Measurements from ENCODE around the gene CCM2. TPM values are rescaled to one million over a fixed set of nuclear protein-coding genes. Genes with fewer than 3 reads are reported as not detected.

The CCM2 gene
- total RNA-seq, 2 donors from 2014 or later: 94.2 to 109 TPM

DNA sequence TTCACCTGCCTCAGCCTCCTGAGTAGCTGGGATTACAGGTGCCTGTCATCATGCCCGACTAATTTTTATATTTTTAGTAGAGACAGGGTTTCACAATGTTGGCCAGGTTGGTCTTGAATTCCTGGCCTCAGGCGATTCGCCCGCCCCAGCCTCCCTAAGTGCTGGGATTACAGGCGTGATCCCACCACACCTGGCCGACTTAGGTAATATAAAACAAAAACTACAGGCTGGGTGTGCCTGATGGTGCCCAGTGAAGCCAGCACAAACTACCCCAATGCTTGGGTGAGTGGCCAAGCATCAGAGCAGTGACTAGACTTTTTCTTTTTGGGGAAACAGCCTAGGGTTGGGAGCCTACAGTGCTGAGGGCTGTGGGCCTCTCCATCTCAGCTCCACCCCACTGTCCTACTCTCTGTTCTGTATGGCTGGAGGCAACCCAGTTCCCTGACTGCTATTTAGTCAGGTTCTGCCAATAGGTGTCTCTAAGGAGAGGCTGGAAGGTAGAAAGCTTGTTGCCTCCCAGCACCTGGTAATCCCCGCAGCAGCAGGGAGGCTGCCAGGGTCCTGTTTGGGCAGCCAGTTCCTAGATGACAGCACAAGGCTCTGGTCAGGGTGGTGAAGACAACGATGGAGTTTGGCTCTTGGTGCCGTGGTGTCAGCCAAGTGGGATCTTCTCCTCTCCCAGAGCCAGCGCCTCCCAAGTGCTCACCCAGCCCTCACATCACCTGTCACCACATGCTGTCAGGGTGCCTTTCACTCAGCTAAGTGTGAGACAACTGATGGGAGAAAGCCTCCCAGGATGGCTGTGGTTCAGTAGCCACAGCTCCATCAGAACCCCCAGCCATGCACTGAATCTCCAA lies 99.2 kb downstream of the CCM2 start:
- H3K36me3 Mint-ChIP-seq (ENCODE audit: insufficient read depth in 2 of 2): peaks cover 3 to 13% of the 10 kb centered on the region in 2 donors
- H3K27ac Mint-ChIP-seq: no peak overlapping the region
- DNase-seq: no peak
- no peak overlapping the region for H3K4me3 Mint-ChIP-seq
- peak; percentile 19 to 25 for ATAC-seq (replicated peaks in 1 of 2)
- no peaks in the 10 kb centered on the region for H3K9me3 Mint-ChIP-seq
- H3K4me1 Mint-ChIP-seq (ENCODE audit: low read depth): no peaks in the 10 kb centered on the region
- H3K27me3 Mint-ChIP-seq (ENCODE audit: low read depth): no peaks in the 10 kb centered on the region

DNA sequence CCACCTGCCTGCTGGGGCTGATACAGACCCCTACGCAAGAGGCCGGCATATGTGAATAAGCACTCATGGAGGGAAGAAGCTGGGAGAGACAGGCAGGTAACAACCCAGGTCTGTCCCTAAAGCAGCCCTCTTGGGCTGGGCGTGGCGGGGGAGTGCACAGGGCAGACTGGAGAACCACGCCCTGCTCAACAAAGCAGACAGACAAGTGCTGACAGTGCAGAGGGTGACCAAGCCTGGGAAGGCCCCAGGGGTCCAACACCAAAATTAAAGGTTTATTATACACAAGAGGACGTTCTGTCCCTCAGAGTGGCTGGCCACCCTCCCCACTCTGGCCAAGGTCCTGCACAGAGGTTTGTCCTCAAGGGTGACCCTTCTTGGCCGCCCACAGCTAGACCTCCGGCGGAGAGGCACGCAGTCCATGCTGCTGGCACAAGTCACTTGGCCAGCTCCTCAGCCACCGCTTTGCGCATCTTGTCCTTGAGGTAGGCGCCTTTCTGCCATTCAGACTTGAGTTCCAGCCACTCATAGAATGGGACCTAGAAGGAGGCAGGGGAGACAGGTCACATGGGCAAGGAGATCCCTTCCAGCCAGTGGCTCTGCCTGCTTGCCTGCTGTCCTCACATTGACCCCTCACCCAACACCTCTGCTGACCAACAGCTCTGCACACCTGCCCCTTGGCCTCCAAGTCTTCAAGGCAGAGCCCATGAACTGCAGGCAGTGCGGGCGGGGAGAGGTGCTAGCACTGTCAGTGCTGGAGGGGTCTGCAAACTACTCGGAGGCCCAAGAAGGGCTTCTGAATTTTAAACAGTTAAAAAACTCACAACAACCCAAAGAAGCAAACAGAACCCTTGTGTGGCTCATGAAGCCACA lies 100.1 kb downstream of the CCM2 start:
- Mint-ChIP-seq H3K27ac (no peak overlapping the region), H3K36me3 (ENCODE audit: insufficient read depth in 2 of 2) (peaks cover 3 to 13% of the 10 kb centered on the region in 2 donors), H3K9me3 (no peaks in the 10 kb centered on the region), H3K27me3 (ENCODE audit: low read depth) (no peaks in the 10 kb centered on the region), H3K4me3 (no peak overlapping the region), H3K4me1 (ENCODE audit: low read depth) (no peaks in the 10 kb centered on the region)
- DNase-seq (no peak), ATAC-seq (replicated peaks in 1 of 2) (peak in 1 of 2 donors; percentile 25)

DNA sequence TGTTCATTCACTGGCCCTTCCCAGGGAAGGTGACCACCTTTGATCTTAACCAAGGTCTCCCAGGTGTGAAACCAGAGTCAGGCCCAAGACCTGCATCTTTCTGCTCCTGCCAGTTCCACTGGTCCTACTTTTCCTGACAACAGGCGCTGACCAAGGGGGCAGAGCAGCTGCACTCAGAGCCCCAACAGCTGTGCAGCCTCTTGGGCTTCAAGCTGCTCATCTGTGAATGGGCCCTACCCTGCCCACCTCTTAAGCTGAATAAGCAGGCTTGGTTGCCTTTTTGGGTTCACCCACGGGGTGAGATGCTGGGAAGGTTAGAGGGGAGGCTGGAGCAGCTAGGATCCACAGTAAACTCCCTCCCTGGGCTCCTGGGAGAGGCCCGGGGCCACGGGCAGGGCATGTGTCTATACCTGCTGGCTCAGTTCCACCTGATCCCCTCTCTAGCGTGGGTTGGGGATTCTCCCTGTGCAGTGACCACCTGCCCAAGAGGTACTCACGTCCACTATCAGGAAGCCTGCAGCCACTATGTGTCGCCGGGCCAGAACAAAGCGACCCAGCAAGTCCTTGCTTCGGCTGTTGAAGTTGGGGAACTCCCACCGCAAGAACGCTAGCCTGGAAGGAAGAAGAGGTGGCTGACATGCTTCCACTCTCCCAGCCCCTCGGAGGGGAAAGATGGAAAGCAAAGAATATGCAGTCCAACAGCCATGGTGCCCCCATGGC lies 100.9 kb downstream of the CCM2 start:
- peaks cover 6 to 13% of the 10 kb centered on the region in 2 donors for H3K36me3 Mint-ChIP-seq (ENCODE audit: insufficient read depth in 2 of 2)
- no peaks in the 10 kb centered on the region for H3K9me3 Mint-ChIP-seq
- peaks cover 3% of the 10 kb centered on the region for H3K4me1 Mint-ChIP-seq (ENCODE audit: low read depth)
- no peak overlapping the region for H3K4me3 Mint-ChIP-seq
- DNase-seq: no peak
- no peak overlapping the region for H3K27ac Mint-ChIP-seq
- ATAC-seq (replicated peaks in 1 of 2): no peak
- H3K27me3 Mint-ChIP-seq (ENCODE audit: low read depth): no peaks in the 10 kb centered on the region

DNA sequence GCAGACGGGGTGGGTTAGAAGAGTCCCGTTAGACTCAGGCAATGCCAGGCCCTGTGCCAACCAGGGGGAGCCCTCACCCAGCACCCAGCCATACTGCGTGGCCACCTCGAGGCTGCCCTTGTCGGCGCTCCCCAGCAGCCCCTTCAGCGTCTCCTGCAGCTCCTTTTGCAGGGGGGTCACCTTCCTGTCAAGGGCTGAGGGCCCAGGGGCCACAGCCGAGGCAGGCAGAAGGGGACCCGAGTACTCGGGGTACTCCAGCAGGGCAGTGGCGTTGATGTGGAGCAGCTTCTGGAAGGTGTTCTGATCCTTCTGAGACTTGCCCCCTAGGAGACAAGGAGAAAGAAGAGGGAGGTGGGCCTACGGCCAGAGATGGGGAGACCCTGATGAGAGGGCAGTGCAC lies 101.7 kb downstream of the CCM2 start:
- H3K27me3 Mint-ChIP-seq (ENCODE audit: low read depth): no peaks in the 10 kb centered on the region
- DNase-seq (no peak), ATAC-seq (replicated peaks in 1 of 2) (no peak)
- no peak overlapping the region for H3K4me3 Mint-ChIP-seq
- no peaks in the 10 kb centered on the region for H3K9me3 Mint-ChIP-seq
- H3K36me3 Mint-ChIP-seq (ENCODE audit: insufficient read depth in 2 of 2): peaks cover 6 to 10% of the 10 kb centered on the region in 2 donors
- H3K27ac Mint-ChIP-seq: no peak overlapping the region
- peaks cover 9% of the 10 kb centered on the region for H3K4me1 Mint-ChIP-seq (ENCODE audit: low read depth)

DNA sequence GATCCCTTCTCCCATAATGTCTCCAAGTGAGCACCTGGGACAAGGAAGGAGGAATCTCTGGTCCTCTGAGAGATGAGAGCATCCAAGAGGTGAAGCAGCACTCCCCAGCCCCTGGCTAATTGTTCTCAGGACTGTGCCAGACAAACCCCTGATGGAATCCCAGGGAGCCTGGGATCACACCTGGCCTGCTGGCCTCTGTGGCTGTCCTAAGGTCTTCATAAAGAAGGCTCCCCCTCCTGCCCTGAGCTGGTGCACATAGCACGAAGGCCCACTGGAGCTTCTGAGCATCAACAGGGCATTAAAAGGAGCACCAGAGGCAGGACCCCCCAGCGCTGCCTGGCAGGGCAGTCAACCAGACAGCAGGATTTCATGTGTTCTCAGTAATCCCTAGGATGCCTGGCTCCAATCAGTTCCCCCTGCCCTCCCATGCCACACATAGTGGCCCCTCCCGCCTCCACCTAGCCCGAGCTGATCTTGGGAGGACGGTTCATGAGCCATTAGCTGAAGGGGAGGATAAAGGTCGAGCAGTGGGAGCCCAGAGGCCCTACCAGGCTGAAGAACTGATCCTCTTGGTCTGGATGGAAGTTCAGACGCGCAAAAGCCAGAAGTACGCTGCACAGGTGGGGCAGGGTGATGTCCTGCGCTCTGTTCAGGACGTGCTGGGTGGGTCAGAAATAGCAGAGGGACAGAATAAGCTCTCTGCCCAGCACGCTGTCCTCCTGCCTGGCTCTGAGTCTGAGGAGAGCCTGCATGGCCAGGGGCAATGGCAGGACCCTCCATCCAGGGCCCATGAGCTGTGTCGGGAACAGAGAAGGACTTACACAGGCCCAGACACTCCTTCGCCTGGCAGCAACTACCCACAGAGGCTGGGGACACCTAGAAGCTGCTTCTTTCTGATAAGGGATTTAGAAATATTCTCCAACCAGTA lies 103.0 kb downstream of the CCM2 start:
- DNase-seq (no peak), ATAC-seq (replicated peaks in 1 of 2) (no peak)
- no peaks in the 10 kb centered on the region for H3K9me3 Mint-ChIP-seq
- H3K27me3 Mint-ChIP-seq (ENCODE audit: low read depth): no peaks in the 10 kb centered on the region
- peaks cover 6 to 13% of the 10 kb centered on the region in 2 donors for H3K36me3 Mint-ChIP-seq (ENCODE audit: insufficient read depth in 2 of 2)
- no peak overlapping the region for H3K4me3 Mint-ChIP-seq
- peaks cover 21% of the 10 kb centered on the region for H3K4me1 Mint-ChIP-seq (ENCODE audit: low read depth)
- H3K27ac Mint-ChIP-seq: peak overlapping the region; percentile 47

DNA sequence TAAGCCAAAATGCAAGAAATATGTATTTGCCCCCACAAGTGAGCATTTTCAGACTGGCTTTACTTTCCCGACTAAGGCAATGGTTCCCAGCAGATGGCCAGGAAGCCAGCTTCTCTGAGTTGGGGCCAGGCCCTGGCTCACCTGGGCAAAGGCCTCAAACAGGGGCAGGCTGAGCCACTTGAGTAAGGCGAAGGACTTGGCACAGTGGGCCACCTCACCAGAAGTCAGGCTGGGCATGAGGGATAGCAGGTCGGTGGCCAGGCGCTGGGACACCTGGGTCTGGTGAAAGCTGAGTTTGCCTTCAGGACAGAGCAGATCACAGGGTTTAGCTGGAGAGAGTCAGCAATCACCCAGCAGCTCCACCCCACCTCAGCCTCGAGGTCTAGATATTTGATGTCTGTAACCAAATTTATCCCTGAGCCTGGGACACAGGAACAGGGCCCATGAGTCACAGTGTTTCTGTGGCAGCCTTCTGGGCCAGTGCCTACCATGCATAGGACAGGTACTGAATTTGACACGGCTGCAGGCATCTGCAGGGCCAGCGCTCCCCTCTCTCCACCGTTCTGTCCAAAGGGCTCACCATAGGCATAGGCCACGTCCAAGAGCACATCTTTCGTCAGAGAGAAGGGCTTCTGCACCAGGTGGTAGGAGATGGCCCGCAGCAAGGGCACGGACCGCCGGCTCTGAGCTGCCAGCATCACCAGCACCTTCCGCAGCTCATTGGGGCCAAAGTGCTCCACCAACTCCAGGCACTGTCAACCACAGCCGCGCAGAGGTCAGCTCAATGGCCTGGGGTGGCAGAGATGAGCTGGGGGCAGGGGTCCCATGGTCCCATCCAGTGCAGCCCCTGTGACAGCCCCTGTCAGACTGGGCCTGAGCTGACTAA lies 104.2 kb downstream of the CCM2 start:
- ATAC-seq (replicated peaks in 1 of 2) (no peak), DNase-seq (no peak)
- Mint-ChIP-seq H3K27ac (no peak overlapping the region), H3K27me3 (ENCODE audit: low read depth) (no peaks in the 10 kb centered on the region), H3K9me3 (no peaks in the 10 kb centered on the region), H3K36me3 (ENCODE audit: insufficient read depth in 2 of 2) (peaks cover 11 to 19% of the 10 kb centered on the region in 2 donors), H3K4me3 (no peak overlapping the region), H3K4me1 (ENCODE audit: low read depth) (peaks cover 32% of the 10 kb centered on the region)

DNA sequence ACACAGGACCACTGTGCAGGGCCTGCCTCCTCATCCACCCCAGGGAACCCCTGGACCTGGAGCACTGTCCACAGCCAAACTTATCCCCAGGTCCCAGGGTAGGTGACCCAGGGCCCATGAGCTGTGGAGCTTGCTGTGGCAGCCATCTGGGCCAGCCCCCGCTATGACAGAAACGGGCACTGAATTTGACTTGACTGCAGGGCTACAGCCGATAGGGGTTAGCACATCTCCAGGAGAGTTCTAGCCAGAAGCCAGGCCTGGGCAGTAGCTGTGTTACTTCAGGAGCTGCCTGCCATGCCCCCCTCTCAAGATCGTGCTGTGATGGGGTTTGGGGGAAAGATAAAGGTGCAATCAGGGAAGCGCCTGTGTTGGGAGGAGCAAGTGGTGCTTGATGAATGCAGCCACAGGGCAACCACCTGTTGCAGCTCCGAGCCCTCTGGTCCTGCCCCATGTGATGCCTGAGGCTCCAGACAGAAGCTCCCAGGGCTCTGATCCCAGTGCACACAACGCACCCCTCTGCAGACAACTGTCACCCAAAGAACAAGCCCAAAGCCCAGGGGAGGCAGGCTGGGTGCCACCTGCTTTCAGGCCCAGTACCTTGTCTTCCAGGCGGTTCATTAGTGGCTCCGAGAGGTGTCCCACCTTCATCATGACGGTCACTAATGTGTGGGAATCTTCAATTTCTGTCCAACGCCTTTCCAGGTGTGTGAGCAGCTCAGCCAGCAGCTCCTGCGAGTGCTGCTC lies 105.0 kb downstream of the CCM2 start:
- Mint-ChIP-seq H3K27ac (peak overlapping the region; percentile 82), H3K9me3 (no peaks in the 10 kb centered on the region), H3K4me3 (no peak overlapping the region), H3K36me3 (ENCODE audit: insufficient read depth in 2 of 2) (peaks cover 11 to 17% of the 10 kb centered on the region in 2 donors), H3K27me3 (ENCODE audit: low read depth) (no peaks in the 10 kb centered on the region), H3K4me1 (ENCODE audit: low read depth) (peaks cover 37% of the 10 kb centered on the region)
- ATAC-seq (replicated peaks in 1 of 2) (no peak), DNase-seq (no peak)

DNA sequence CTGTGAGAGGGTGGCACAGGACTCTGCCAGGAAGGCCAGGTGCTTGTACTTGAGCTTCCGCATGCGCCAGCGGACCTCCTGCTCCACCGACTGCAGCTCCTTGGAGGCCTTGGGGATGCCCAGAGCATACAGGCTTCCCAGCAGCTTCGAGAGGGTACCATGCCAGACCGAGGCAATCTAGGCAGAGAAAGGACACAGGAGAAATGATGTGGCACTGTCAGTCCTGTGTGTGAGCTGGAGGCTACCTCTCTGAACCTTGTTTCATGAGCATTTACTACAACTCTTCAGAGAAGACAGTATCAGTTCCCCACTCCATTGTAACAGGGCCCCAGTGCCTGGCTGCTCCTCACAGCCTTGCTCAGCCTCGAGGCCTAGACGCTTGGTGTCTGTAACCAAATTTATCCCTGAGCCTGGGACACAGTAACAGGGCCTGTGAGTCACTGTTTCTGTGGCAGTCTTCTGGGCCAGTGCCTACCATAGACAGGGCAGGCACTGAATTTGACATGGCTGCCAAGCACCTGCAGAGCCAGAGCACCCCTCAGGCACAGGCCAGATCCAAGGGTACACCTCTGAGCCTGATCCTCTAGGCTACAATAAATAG lies 105.7 kb downstream of the CCM2 start:
- DNase-seq: no peak
- no peak for ATAC-seq (replicated peaks in 1 of 2)
- no peaks in the 10 kb centered on the region for H3K9me3 Mint-ChIP-seq
- H3K27ac Mint-ChIP-seq: peak overlapping the region; percentile 82
- H3K36me3 Mint-ChIP-seq (ENCODE audit: insufficient read depth in 2 of 2): peaks cover 11 to 23% of the 10 kb centered on the region in 2 donors
- H3K4me1 Mint-ChIP-seq (ENCODE audit: low read depth): peaks cover 44% of the 10 kb centered on the region
- H3K4me3 Mint-ChIP-seq: no peak overlapping the region
- no peaks in the 10 kb centered on the region for H3K27me3 Mint-ChIP-seq (ENCODE audit: low read depth)

DNA sequence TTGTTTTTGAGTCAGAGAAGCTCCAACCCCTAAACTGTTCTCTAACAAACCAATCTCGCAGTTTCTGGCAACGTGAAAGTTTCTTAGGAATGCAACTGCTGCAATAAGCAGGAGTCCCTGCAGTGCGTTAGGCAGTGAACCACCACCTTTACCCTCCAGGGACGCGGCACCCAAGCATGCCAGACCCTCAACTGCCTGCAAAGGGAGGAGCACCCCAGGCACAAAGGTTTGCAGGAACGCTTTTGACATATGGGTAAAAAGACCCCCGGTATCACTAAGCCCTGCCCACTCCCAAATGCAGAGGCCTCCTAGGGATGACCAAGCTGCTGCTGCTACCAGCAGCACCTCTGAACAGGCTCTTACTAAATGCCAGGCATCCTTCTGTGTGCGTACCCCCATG lies 106.8 kb downstream of the CCM2 start:
- peaks cover 16 to 31% of the 10 kb centered on the region in 2 donors for H3K36me3 Mint-ChIP-seq (ENCODE audit: insufficient read depth in 2 of 2)
- no peak for DNase-seq
- ATAC-seq (replicated peaks in 1 of 2): no peak
- H3K27ac Mint-ChIP-seq: no peak overlapping the region
- H3K9me3 Mint-ChIP-seq: no peaks in the 10 kb centered on the region
- H3K4me1 Mint-ChIP-seq (ENCODE audit: low read depth): peaks cover 44% of the 10 kb centered on the region
- H3K27me3 Mint-ChIP-seq (ENCODE audit: low read depth): no peaks in the 10 kb centered on the region
- peak overlapping the region in 1 of 2 donors; percentile 74 for H3K4me3 Mint-ChIP-seq

DNA sequence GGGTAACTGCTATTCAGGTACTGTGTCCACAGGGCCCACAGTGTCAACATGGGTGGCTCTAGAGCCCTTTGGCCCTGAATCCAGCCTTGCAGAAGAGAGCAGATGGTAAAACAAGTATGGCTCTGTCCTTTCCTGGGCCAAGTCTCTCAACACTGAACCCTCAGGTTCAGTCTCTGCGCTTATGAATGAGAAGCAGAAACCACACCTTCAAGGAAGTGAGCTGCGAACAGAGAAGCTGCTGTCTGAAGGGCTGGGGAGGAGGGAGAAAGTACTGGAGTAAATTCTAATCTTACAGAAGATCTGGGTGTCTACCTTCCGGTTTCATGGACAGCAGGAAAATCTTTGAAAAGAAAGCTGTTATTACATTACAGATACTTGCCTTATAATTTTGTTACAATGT lies 107.4 kb downstream of the CCM2 start:
- no peaks in the 10 kb centered on the region for H3K27me3 Mint-ChIP-seq (ENCODE audit: low read depth)

More for the DNA sequence above, 107.4 kb downstream of the CCM2 start:
- H3K27ac Mint-ChIP-seq: peak overlapping the region; percentile 92
- H3K36me3 Mint-ChIP-seq (ENCODE audit: insufficient read depth in 2 of 2): peaks cover 17 to 29% of the 10 kb centered on the region in 2 donors
- no peak for DNase-seq
- peaks cover 44% of the 10 kb centered on the region for H3K4me1 Mint-ChIP-seq (ENCODE audit: low read depth)
- peak overlapping the region; percentile 74 to 81 for H3K4me3 Mint-ChIP-seq
- ATAC-seq (replicated peaks in 1 of 2): no peak
- H3K9me3 Mint-ChIP-seq: no peaks in the 10 kb centered on the region

Measured in activated T-cell treated with anti-CD3 and anti-CD28 coated beads, Interleukin-2, amount 50 U/mL, for 72 hours (primary cell).